Cardiac septum (tissue), 1 donor: Measurements from ENCODE around the gene CREBBP. TPM values are rescaled to one million over a fixed set of nuclear protein-coding genes. Genes with fewer than 3 reads are reported as not detected.

Experiments used
- DNase-seq: peaks from one replicate; pipeline ENCODE4 v3.0.0-alpha.2; 2020; ENCODE audit warnings: low spot score
- intact Hi-C: fragments of 100-400 bp; cut with DNase I; formaldehyde crosslinking; loops from one replicate; pipeline ENCODE4 v1.14.0; 2022
- total RNA-seq: library from RNA; stranded (reverse); fragmentation: NEBNext Ultra II Directional; extraction: Animal tissue kit (Norgen Biotek cat#: 25700); gene quantifications from one replicate; pipeline ENCODE4 v1.2.1, GENCODE V29; 2021
- donor health status: DM: no; HTN: no; CAD: no.

CREBBP gene
- total RNA-seq, 1 donor from 2014 or later, result 39.0 TPM

DNA sequence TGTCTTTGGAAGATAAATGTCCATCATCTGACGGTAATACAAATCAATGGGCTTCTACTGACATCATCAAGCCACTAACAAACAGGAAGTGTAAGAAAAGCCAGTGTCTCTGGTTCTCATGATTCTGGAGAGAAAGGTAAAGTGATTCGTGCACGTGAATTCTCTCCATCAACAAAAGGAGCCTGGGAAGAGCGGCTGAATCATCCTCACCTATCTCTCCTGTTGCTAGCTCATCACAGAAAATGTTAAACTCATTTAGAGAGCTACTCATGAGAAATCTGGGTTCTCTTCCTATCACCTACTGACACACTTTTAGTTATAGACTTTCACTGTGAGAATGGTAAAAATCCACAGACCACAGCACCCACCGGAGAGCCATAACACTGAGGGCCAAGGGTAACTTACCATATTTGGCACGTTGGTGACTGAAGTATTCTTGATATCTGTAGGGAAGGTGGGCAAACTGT lies 70.3 kb downstream of the CREBBP start:
- intact Hi-C loops, result loop anchor here (10.0 kb wide), 1 partner anchor 55 kb away; no protein-coding TSS in a partner anchor
- DNase-seq, result no peak

GRCh38 chr16:3808308-3809063 lies 72.0 kb downstream of the CREBBP start:
- DNase-seq, result no peak
- intact Hi-C loops, result no loop called here

GRCh38 chr16:3807425-3808123 lies 72.9 kb downstream of the CREBBP start:
- intact Hi-C loops, result no loop called here

DNA sequence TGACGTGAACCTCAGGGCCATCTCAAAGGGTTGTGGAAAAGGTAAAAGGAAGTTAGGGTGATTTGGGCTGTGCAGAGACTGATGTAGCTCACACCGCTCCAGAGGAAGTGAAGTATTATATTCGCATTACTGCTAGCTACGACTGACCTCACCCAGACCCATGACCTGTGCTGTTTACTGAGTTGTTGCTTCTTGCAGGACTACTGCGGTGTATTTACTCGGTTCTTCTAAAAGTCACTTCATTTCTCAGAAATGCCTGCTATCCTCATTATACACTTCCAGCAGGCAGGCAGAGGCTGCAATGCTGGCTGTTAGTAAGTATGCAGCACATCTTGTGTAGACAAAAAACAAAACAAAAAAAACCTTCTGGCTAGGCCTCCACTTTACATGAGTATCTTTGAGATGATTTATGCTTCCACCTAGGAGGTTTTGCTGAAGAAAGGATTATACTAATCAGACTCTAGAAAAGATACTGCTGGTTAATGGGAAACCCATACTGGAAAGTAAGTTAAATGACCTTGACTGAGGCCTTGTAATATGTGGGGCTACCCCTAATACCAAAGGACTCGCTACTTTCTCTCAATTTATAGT lies 76.0 kb downstream of the CREBBP start:
- no peak for DNase-seq
- intact Hi-C loops, result no loop called here

More at GRCh38 chr16:3807425-3808123, 72.9 kb downstream of the CREBBP start:
- no peak for DNase-seq

DNA sequence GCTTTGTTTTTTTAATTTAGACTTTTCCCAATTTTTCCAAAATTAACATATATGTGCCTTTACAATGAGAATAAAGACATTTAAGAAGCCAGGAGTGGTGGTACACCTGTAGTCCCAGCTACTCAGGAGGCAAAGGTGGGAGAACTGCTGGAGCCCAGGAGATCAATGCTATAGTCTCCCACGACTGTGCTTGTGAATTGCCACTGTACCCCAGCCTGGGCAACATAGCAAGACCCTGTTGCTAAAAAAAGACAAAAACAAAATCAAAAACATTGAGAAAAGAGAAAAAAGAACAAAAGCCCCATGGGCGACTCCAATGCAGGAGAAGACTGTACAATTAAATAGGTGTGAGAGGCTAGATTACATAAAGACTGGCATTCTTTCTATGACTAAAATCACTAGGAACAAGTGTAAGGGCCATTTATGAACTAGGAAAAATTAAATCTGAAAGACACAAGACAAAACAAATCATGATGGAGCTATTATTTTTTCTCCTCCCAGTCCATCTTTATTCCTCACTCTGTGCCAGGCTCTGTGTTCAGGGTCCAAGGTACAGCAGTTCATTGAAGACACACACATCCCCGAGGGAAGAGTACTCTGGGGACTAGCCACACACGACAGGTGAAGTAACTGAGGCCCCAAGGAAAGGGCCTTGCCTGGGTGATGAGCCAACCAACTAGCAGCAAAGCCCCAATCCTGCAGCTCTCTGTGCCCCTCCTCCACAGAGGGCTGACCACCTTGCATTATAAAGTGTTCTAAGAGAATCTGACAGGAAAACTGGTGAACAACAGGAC lies 79.8 kb downstream of the CREBBP start:
- intact Hi-C loops, result no loop called here
- DNase-seq, result no peak

DNA sequence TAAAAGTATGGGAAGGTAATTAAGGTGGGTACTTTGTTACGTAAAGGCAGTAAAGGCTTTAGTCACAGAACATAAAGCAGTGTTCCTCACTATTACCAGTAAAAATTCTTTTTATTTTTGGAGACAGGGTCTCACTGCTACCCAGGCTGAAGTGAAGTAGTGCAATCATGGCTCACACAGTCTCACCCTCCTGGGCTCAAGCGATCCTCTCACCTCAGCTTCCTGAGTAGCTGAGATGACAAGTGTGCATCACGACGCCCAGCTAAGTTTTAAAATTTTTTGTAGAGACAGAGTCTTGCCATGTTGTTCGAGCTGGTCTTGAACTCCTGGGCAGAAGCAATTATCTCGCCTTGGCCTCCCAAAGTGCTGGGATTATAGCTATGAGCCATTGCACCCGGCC lies 80.5 kb downstream of the CREBBP start:
- intact Hi-C loops, result no loop called here
- DNase-seq, result no peak

DNA sequence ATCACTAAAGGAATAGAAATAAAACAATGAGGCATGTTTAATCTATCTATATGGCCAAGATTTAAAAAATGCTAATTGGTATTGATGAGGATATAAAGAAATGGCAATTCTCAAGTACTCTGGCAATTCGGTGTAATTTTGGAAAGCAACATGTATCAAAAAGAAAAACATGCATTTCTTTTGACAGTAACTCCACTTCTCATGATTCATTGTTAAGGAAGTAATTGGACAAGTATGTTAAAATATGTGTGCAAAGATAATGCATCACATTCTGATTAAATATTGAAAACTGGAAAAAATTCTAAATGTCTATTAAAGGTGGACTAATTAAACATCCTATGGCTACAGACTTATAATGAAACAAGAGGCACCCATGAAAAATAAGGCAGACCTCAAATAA lies 81.2 kb downstream of the CREBBP start:
- intact Hi-C loops, result no loop called here
- DNase-seq, result no peak

GRCh38 chr16:3798838-3799237 lies 81.7 kb downstream of the CREBBP start:
- no peak for DNase-seq
- intact Hi-C loops, result no loop called here

DNA sequence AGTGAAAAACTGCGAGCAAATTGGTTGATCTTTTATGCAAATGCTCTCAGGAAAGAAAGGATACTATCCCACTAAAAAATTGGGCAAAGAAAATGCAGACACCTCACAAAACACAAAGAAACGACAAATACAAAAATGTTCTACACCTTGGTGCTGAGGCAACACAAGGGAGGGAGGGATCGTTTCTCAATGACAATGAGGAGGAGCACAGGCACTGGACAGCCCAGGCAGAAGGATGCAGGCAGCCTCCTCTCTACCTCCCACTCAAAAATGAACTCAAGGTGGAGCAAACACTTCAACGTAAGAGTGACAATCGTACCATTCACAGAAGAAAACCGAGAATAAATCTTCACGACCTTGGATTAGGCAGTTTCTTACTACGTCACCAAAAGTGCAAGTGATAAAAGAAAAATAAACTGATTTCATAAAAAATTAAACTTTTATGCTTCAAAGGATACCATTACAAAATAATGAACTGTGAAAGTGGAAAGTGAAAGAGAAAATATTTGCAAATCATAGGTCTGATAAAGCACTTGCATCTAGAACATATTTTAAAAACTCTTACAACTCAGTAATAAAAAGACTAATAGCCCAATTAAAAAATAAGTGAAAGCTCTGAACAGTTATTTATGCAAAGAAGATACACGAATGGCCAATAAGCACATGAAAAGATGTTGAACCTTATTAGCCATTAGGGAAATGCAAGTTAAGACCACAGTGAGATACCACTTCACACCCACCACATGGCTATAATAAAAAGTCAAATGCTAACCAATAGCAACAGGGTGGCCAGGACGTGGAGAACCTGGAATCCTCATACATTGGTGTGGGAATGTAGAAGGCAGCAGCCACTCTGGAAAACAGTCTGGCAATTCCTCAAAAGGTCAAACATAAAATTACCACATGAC lies 82.4 kb downstream of the CREBBP start:
- no peak for DNase-seq

DNA sequence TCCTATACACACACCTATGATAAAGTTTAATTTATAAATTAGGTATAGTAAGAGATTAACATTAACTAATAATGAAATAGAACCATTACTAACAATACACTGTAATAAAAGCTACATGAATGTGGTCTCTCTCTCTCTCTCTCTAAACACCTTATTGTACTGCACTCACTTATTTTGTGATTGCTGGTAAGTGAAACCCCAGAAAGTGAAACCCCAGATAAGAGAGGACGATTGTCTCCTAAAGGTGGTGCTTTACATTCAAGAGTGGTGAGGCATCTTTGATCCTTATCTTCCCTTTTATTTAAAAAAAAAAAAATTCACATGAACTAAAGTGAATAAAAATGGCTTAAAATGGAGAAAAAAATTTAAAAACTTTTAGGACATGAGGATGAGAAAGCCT lies 83.0 kb downstream of the CREBBP start:
- DNase-seq, result no peak
- intact Hi-C loops, result no loop called here

More for the DNA sequence above, 82.4 kb downstream of the CREBBP start:
- intact Hi-C loops, result no loop called here

DNA sequence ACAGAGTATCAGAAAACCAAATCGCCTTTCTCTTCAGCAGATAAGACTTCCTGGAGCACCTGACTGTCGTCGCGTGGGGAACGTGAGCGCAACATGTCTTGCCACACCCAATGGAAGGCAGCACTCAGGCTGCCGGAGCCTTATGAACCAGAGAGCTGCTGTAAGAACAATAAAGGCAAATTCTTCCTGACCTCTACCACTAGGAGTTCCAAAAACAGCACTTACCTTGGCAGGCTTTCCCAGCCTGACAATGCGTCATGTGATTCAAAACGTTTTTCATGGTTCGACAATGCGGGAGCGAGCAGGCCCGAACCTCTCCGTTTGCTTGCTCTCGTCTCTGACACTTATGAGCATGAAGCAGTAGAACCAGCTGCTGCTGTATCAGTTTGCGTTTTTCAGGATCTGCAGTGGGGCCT lies 87.3 kb downstream of the CREBBP start:
- no peak for DNase-seq
- intact Hi-C loops, result loop anchor here (5.0 kb wide), 2 partner anchors 34 to 79 kb away; no protein-coding TSS in a partner anchor

DNA sequence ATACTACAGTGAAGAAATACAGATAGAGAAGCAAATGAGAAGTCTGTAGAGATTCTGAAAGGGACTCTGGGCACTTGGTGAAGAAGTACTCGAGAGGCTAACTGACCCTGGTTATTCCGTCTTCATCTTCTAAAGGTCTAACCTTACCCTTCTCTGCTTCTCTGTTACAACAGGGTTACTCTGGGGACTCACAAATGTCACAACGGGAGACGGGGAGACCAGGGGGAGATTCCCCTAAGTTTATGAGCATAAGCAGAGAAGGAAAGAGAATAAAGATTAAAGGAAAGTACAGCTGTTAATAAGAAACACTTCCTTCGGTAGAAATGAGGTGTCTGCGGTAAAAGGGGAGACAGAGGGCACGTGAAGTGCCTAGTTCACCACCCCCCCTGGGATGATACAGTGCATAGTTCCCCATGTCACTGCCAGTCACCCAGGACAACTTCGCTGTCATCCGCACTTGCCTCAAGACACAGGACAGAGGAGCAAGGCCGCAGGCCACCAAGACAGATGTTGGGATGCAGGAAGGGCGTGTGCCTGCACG lies 88.0 kb downstream of the CREBBP start:
- no peak for DNase-seq
- intact Hi-C loops, result loop anchor here (5.0 kb wide), 2 partner anchors 35 to 80 kb away; no protein-coding TSS in a partner anchor

GRCh38 chr16:3791701-3792100 lies 88.8 kb downstream of the CREBBP start:
- no peak for DNase-seq
- intact Hi-C loops, result loop anchor here (5.0 kb wide), 2 partner anchors 36 to 81 kb away; no protein-coding TSS in a partner anchor

DNA sequence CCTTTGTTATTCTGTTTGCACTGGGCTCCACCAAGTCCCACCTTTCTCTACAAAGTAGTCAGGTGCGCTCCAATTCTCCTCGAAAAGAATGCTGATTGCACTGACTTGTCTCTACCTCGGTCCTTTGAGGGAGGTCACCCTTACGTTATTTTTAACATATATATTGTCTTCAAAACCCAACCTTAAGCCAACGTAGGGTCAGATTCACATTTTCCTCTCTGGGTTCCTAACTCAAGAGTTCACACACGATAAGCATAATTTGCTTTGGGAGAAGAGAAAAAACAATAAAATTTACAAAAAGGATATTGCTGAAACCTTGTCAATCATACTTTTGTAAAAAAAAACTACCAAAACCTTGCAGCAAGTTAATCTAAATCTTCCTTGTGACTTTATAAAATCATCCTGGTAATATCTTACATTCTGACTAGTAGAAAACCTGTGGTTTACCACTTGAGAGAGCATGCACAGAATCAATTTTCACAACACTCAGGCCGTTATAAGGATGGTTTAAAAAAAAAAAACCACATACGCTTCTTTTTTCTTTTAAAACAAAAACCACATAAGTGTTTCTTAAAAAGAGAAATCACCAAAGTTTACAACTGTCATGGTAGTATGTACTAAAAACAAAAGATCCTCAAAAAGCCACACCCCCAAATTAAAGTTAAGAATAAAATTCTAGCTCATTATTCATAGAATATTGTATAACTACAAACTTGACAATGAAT lies 91.0 kb downstream of the CREBBP start:
- DNase-seq, result no peak
- intact Hi-C loops, result loop anchor here (5.0 kb wide), 2 partner anchors 38 to 83 kb away; no protein-coding TSS in a partner anchor

GRCh38 chr16:3788711-3789374 lies 91.7 kb downstream of the CREBBP start:
- intact Hi-C loops, result no loop called here
- DNase-seq, result no peak

DNA sequence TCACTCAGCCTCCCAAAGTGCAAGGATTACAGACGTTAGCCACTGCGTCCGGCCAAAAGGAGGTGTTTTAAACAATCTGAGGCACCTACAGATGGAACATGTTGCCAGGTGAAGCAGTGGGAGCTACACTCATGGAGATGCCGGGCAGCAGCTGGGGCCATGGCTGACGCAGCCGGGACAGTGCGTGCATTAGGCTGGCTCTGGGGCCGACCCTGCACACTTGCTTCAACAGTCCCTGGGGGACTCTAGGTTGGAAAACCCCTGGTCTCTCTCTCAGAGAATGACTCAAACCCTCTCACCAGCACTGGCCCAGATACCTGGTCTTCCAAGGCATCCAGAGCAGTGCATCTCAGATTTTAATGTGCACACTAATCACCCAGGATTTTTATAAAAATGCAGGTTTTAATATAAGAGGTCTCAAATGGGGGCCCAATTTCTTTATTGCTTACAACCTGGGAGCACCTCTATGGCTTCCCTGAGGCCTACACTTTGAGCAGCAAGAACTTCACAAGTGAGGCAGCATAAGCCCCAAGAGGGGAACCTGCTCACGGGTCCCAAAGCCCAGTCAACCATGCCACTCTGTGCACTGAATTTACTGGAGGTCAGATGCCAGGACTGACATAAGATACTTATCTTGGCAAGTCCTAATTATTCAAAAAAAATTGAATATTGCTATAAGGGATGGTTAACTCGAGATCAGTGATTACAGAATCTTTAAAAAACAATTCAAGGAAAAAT lies 92.4 kb downstream of the CREBBP start:
- DNase-seq, result no peak
- intact Hi-C loops, result no loop called here
